GM18502 (cell line): ENCODE results near the gene CNTLN.
"Not testable (repeated sequence)": the region's sequence is repeated elsewhere in the genome, so short reads cannot be mapped to it uniquely, and the experiment has no call there.

ENCODE experiments used
- ATAC-seq: cut with Tn5 transposase; IDR thresholded peaks from one replicate; pipeline ENCODE4 v1.9.1; 2021; ENCODE audit warnings: mild to moderate bottlenecking; ENCODE audit not compliant: unreplicated experiment, poor library complexity

CNTLN gene

DNA sequence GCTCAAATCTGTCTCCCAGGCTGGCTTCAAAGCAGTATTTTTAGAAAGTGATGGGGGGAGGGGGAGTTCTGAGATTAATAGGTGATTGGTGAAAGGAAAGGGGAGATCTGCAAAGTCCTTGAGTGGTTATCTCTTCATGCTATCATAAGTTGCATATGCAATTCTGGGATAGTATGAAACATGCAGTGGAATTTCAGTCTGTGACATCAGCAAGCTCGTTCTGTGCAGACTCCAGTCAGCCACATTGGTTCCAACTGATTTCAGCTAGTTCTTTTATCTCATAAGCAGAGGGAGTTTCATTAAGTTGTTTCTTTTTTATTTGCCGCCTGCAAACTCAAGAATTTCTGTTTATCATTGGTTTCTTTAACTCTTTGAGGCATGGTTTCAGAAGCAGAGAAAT, 263.5 kb downstream of the CNTLN start:
- ATAC-seq = no peak

DNA sequence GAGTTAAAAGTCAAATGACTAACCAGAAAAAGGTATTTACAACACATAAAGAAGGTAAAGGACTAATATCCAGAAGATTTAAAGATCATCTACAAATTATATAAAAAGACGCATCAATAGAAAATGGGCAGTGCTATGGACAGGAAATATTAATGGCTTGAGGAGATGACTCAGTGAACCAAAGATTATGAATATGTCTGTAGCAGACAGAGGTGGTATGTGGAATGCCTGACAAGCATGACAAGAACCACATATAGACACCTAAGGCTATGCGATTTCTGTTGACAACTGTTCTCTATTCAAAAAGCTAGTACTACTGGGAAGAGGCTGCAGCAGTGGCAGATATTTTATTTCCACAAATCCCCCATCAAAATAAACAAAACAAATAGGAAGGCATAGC, 267.0 kb downstream of the CNTLN start:
- no peak for ATAC-seq

DNA sequence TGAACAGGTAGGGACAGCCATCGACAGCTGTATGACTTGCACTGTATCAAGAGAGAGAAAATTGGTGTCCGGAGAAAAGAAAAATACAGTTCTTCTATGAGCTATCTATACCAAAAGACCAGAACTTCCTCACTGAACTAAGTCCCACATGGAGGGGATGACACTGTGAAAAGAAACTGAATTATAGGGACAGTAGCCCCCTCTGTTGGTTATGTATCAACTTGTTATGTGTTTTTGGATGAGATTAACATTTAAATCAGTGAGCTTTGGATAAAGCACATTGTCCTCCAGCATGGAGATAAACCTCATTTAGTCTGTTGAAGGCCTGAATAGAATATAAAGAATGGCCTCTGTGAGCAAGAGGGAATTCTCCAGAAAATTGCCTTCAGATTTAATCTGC, 267.5 kb downstream of the CNTLN start:
- ATAC-seq = no peak

DNA sequence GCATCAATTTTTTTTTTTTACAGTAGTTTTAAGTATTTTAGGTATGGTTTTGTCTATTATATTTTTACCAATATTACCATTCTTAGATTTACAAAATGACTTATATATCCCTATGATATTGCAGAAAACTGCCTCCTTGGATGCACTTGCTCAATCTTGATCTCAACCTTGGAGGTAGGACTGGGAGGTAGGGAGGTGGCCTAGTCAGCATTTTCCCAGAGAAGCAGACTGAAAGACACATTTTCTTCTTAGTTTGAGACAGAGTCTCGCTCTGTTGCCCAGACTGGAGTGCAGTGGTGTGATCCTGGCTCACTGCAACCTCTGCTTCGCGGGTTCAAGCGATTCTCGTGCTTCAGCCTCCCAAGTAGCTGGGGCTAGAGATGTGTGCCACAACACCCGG, 268.7 kb downstream of the CNTLN start:
- ATAC-seq = no peak

GRCh38 chr9:17414986-17415385, 280.1 kb downstream of the CNTLN start:
- ATAC-seq = no peak

- ATAC-seq = no peak
Measured at GRCh38 chr9:17422994-17423680, 288.3 kb downstream of the CNTLN start.

DNA sequence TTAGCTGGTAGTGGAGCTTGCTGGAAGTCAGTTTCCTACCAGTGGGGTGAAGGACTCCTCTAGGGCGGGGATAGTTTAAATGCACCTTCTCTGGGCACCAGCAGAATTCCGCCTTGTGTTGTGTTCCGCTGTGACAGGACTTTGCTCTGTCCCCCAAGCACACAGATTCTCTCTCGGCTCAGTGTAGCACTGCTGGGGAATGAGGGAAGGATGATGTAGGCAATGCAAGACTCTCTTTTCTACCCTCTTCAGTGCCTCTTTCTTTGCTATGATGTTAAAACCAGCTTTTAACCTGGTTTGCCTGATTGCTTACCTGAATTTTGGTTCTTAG, 288.8 kb downstream of the CNTLN start:
- ATAC-seq = no peak

GRCh38 chr9:17425384-17425783, 290.5 kb downstream of the CNTLN start:
- no peak for ATAC-seq

GRCh38 chr9:17433526-17433925, 298.7 kb downstream of the CNTLN start:
- ATAC-seq = no peak

- no peak for ATAC-seq
Measured at GRCh38 chr9:17436854-17437253, 302.0 kb downstream of the CNTLN start.

DNA sequence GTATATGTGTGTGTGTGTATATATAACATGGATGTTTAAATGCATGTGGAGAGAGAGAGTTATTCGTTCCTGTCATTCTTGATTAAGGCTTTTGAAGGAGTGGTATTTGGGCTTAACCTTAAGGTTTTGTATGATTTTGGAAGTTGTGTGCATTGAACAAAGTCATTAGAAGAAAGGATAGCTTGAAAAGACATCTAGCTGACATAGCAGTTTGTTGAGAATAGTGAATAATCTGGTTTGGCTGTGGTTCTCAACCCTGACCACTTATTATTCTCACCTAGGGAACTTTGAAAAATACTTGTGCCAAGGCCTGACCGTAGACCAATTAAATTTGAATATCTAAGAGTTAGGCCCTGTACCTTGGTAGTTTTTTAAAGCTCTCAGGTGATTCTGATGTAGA, 303.0 kb downstream of the CNTLN start:
- no peak for ATAC-seq

- ATAC-seq = not testable (repeated sequence)
Measured at GRCh38 chr9:17445126-17445525, 310.3 kb downstream of the CNTLN start.

DNA sequence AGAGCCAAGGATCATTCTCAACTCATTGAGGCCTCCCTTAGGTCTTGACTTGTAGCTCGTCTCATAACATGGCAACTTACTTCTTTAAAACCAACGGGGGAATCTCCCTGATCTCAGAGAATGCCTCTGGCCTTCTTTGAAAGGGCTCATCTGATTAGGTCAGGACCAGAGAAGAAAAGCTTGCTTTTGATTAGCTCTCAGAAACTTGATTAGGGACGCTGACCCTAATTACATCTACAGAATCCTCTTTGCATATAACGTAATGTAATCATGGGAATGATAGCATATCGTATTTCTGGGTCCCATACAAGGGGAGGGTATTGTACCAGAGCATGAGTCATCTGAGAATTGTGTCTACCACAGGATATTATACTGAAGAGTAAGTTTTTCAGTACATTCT, 318.9 kb downstream of the CNTLN start:
- no peak for ATAC-seq

DNA sequence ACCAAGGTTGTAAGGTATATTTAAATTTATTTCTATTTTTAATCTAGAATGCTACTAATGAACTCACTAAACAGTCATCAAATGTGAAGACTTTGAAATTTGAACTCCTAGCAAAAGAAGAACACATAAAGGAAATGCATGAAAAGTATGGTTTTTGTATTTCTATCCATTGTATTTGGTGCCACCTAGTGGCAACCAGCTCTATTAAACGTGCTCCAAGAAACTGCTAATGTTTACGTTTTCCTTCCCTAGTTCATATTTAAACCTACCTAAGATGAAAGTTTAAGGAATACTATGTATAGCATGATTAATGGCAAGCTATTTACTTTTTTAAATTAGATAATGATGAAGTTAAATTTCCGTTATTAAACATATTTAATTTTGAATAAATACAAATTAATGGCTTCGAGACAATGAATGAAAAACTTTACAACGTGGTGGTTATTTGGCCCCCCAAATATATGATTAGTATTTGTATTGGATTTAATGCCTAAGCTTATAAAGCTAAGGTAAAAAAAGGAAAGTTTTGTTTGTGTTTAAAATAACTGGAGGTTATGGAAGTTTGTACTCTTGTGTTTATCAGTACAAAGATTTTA, 328.1 kb downstream of the CNTLN start:
- peak; percentile 81 for ATAC-seq

DNA sequence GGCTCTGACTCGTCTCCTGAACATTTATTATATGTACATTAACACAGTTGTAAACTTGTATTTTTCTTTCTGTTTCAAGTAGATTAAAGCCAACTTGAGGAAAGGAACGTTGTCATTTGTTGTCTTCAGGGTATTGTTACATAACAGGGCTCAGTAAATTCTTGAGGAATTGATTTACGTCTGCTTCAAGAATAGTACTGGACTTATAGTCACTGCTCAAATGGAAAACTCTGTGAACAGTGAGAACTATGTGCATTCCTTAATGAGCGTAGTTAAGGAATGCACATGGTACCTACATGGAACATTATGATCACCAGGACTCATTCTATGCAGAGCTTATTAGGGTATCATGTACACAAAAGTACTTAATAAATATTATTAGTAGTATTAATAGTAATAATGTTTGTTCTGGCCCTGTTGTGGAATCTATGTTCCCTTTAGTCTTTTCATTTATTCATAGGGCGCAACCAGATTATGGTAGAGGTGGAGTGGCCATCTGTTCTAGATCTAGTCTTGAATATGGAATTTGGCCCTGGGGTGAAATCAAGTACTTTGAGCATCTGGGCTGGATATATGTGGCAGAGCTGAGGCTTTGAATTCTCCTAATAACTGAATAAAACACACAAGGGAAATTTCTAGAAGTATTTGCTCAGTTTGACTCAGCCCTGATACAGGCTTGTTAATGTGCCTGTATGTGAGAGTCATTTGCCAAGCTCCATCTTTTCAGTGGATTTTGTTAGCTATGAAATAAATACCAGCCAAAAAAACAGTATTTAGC, 335.4 kb downstream of the CNTLN start:
- ATAC-seq = no peak

DNA sequence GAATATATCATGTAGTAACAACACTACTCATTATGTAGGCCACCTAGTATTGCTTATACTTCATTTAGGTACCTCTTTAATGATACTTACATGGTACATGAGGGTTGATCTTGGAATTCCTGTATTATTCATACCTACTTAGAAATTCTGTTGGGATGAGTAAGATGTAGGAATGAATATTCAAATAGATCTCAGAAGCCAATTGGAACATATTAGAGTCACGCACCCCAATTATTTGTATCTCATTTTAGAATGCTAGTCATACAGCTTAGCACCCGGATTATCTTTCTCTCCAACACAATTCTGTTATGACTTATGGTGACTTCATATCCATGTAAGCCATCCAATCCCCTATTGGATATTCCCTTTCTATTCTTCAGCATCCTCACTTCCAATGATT, 337.3 kb downstream of the CNTLN start:
- no peak for ATAC-seq

- ATAC-seq = peak; percentile 64
Measured at GRCh38 chr9:17476401-17476800, 341.6 kb downstream of the CNTLN start.

DNA sequence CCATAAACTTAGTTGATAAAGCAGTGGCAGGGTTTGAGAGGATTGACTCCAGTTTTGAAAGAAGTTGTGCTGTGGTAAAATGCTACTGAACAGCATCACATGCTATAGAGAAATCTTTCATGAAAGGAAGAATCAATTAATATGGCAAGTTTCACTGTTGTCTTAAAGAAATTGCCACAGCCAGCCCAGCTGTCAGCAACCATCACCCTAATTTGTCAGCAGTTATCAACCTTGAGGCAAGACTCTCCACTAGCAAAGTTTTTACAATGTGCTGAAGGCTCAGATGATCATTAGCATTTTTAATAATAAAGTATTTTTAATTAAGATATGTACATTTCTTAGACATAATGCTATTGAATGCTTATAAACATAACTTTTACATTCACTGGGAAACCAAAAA, 343.0 kb downstream of the CNTLN start:
- no peak for ATAC-seq

- ATAC-seq = no peak
Measured at GRCh38 chr9:17480966-17481365, 346.1 kb downstream of the CNTLN start.

GRCh38 chr9:17481565-17481964, 346.7 kb downstream of the CNTLN start:
- no peak for ATAC-seq

GRCh38 chr9:17484906-17485305, 350.1 kb downstream of the CNTLN start:
- ATAC-seq = no peak

- no peak for ATAC-seq
Measured at GRCh38 chr9:17486396-17486795, 351.6 kb downstream of the CNTLN start.
